PC-3 (cell line): ENCODE data around the gene CIAO2B. TPM values are rescaled to one million over a fixed set of nuclear protein-coding genes. Genes with fewer than 3 reads are reported as not detected.

Source experiments
- ATAC-seq: fragments of 200-7000 bp; cut with Tn5 transposase; 2 replicates; pipeline ENCODE4 v1.9.1; 2020; ENCODE audit warnings: mild to moderate bottlenecking, moderate library complexity
- BruUV-seq: library from RNA; stranded (reverse); fragments of 400-500 nt; replicated peaks from 2 replicates; lab custom pipeline; 2021; lab: Mats Ljungman, UMichigan
- CTCF ChIA-PET: fragments of 300-600 bp; sonication (Branson Sonifier 250); formaldehyde crosslinking; loops from one replicate; lab custom pipeline; 2022; ENCODE audit warnings: antibody characterized with exemption; lab: Charles Lee
- POLR2A ChIA-PET: fragments of 300-600 bp; sonication (Branson Sonifier 250); formaldehyde crosslinking; loops from one replicate; lab custom pipeline; 2022; ENCODE audit warnings: antibody characterized with exemption; ENCODE audit not compliant: unreplicated experiment; lab: Charles Lee
- DNase-seq: peaks from one replicate; pipeline ENCODE4 v3.0.0-alpha.2; 2015
- H2AFZ ChIP-seq: fragments of 300-600 bp; sonication (generic); 2 replicates; pipeline ENCODE4 v1.6.0; 2016; ENCODE audit warnings: antibody characterized with exemption, low read length
- H3F3A ChIP-seq: fragments of 300-600 bp; sonication (generic); one replicate; pipeline ENCODE4 v1.6.0; 2017; ENCODE audit warnings: antibody characterized with exemption, low read length, control low read depth, mild to moderate bottlenecking; ENCODE audit not compliant: unreplicated experiment
- H3K27ac ChIP-seq: fragments of 300-600 bp; sonication (generic); 2 replicates; pipeline ENCODE4 v1.5.1; 2016; ENCODE audit warnings: mild to moderate bottlenecking, low read length
- H3K27me3 ChIP-seq: fragments of 300-600 bp; sonication (generic); 2 replicates; pipeline ENCODE4 v1.6.1; 2016; ENCODE audit warnings: low read length, mixed read lengths
- H3K36me3 ChIP-seq: fragments of 300-600 bp; sonication (generic); 2 replicates; pipeline ENCODE4 v1.6.1; 2016; ENCODE audit warnings: low read depth, mixed run types, low read length, mixed read lengths
- H3K4me1 ChIP-seq: fragments of 300-600 bp; sonication (generic); 2 replicates; pipeline ENCODE4 v1.5.1; 2016; ENCODE audit warnings: low read length; ENCODE audit not compliant: insufficient read depth
- H3K4me2 ChIP-seq: fragments of 300-600 bp; sonication (generic); 2 replicates; pipeline ENCODE4 v1.6.0; 2016; ENCODE audit warnings: low read length
- H3K4me3 ChIP-seq: fragments of 300-600 bp; sonication (generic); 2 replicates; pipeline ENCODE4 v1.5.1; 2016; ENCODE audit warnings: mild to moderate bottlenecking, low read length, mixed read lengths
- H3K79me2 ChIP-seq: fragments of 300-600 bp; sonication (generic); 2 replicates; pipeline ENCODE4 v1.6.1; 2017; ENCODE audit warnings: low read length, mixed read lengths
- H3K9ac ChIP-seq: fragments of 300-600 bp; sonication (generic); 2 replicates; pipeline ENCODE4 v1.6.0; 2016; ENCODE audit warnings: mild to moderate bottlenecking, low read length
- H3K9me2 ChIP-seq: fragments of 300-600 bp; sonication (generic); replicated peaks from 2 replicates; pipeline ENCODE4 v1.6.1; 2016; ENCODE audit warnings: mixed run types, low read length, mixed read lengths
- H3K9me3 ChIP-seq: fragments of 300-600 bp; sonication (generic); 2 replicates; pipeline ENCODE4 v1.6.1; 2016; ENCODE audit warnings: low read length, mixed read lengths
- H4K20me1 ChIP-seq: fragments of 300-600 bp; sonication (generic); 2 replicates; pipeline ENCODE4 v1.6.1; 2016; ENCODE audit warnings: low read length, mixed read lengths
- EZH2 ChIP-seq: fragments of 300-600 bp; sonication (generic); IDR thresholded peaks from one replicate; pipeline ENCODE4 v1.6.1; 2017; ENCODE audit warnings: antibody characterized with exemption, mild to moderate bottlenecking, low read length; ENCODE audit not compliant: unreplicated experiment
- EZH2phosphoT487 ChIP-seq: fragments of 300-600 bp; sonication (generic); IDR thresholded peaks from 2 replicates; pipeline ENCODE4 v1.6.1; 2018; ENCODE audit warnings: mild to moderate bottlenecking, antibody characterized with exemption, low read length, borderline replicate concordance
- intact Hi-C: fragments of 100-400 bp; cut with micrococcal nuclease; formaldehyde crosslinking; loops from 2 replicates; pipeline ENCODE4 v1.9.0; 2023
- total RNA-seq: library from RNA; depleted of rRNA; stranded (reverse); fragments of >200 nt; gene quantifications from 2 replicates; pipeline ENCODE4 v1.2.3, GENCODE V29; 2014
- TF ChIP-seq, protein P1 (sequence below): fragments of 300-600 bp; sonication (generic); conservative IDR thresholded peaks from 2 replicates; pipeline ENCODE4 v1.5.1; 2017; ENCODE audit warnings: antibody characterized with exemption, low read depth, mild to moderate bottlenecking, low read length

Gene CIAO2B
- total RNA-seq, 1 experiment from 2014 or later = 172 TPM

DNA sequence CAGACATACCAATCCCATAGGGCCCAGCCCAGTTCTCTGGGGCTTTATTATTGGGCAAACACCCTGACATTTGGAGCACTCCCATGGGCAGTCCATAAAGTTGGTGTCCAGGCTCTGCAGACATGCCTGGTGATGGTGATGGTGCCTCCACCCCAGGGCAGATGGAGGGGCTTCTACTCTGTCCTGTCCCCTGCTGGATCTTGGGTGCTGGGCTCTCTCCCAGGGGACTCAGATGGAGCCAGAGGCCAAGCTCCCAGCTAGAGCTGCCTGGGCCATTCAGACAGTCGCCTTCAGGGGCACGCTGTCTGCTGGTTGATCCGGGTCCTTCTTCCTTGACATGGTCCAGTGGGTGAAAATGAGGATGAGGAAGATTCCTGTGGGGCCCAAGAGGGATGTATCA, 26.1 kb downstream of the CIAO2B start:
- ATAC-seq (no peak), DNase-seq (no peak)
- BruUV-seq = no TSS peak
- POLR2A ChIA-PET = no interaction called here
- CTCF ChIA-PET = no interaction called here
- Histone ChIP-seq H3K36me3 (no peaks in the 10 kb centered on the region), H3K9me3 (no peaks in the 10 kb centered on the region), H3K4me3 (no peak overlapping the region), H3K9me2 (no peaks in the 10 kb centered on the region), H3K27ac (no peak overlapping the region), H2AFZ (no peak overlapping the region), H3K27me3 (no peaks in the 10 kb centered on the region), H3K9ac (no peak overlapping the region), H3F3A (no peaks in the 10 kb centered on the region), H3K4me1 (no peaks in the 10 kb centered on the region), H3K79me2 (no peaks in the 10 kb centered on the region), H3K4me2 (no peak overlapping the region), H4K20me1 (no peaks in the 10 kb centered on the region)
- intact Hi-C loops = no loop called here
- TF ChIP-seq EZH2phosphoT487 (no peak), EZH2 (no peak)
- TF ChIP-seq, protein P1, sequence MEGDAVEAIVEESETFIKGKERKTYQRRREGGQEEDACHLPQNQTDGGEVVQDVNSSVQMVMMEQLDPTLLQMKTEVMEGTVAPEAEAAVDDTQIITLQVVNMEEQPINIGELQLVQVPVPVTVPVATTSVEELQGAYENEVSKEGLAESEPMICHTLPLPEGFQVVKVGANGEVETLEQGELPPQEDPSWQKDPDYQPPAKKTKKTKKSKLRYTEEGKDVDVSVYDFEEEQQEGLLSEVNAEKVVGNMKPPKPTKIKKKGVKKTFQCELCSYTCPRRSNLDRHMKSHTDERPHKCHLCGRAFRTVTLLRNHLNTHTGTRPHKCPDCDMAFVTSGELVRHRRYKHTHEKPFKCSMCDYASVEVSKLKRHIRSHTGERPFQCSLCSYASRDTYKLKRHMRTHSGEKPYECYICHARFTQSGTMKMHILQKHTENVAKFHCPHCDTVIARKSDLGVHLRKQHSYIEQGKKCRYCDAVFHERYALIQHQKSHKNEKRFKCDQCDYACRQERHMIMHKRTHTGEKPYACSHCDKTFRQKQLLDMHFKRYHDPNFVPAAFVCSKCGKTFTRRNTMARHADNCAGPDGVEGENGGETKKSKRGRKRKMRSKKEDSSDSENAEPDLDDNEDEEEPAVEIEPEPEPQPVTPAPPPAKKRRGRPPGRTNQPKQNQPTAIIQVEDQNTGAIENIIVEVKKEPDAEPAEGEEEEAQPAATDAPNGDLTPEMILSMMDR = no peak

DNA sequence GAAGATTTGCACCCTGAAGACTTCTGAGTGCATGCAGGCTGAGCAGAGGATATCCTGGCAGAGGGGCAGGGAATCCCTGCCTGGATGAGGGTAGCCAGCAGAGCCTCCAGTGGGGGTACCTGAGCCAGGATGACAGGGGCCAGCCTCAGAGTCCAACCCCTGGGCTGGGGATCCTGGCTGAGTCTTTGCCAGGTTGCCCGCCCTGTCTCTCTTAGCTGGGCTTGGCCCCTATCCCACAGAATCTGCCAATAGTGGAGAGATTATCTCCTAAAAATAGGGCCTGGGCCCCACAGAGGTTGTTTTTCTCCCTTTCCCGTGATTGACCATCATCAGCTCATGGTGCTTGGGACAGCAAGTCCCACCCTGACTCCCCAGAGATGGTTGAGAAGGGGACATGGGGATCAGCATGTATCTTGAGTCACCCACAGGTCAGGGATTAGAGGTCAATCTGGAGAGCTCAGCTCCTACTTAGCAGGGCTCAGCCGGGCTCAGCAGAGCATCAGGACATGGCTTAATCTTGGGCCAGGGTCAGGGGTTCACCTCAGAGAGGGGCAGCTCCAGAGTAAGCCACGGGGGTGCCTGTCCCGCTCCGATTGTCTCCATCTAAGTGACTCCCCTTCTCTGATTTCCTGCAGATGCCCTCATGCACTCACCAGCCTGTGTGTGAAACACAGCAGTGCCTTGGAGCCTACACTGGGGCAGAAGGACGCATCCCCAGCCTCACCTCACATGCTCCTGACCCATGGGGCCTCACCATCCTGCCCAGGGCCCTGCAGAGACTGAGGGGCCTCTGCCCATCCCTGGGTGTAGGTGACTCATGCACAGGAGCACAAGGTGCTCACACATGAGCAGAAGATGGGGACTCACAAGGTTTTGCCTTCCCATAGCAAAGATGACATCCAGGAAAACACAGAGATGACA, 27.0 kb downstream of the CIAO2B start:
- POLR2A ChIA-PET = no interaction called here
- no peak for ATAC-seq

More for the DNA sequence above, 27.0 kb downstream of the CIAO2B start:
- CTCF ChIA-PET = interaction anchor here (0.6 kb wide), 1 partner anchor 101 kb away, joined by 3 read pairs; no protein-coding TSS in a partner anchor
- no peak for DNase-seq
- TF ChIP-seq, protein P1 = no peak
- TF ChIP-seq EZH2 (no peak), EZH2phosphoT487 (no peak)
- Histone ChIP-seq H3K4me1 (no peaks in the 10 kb centered on the region), H3K4me3 (no peak overlapping the region), H2AFZ (no peak overlapping the region), H3K9me3 (no peaks in the 10 kb centered on the region), H3K9me2 (no peaks in the 10 kb centered on the region), H3F3A (no peaks in the 10 kb centered on the region), H3K9ac (no peak overlapping the region), H3K4me2 (no peak overlapping the region), H3K79me2 (no peaks in the 10 kb centered on the region), H3K27me3 (no peaks in the 10 kb centered on the region), H3K27ac (no peak overlapping the region), H3K36me3 (no peaks in the 10 kb centered on the region), H4K20me1 (no peaks in the 10 kb centered on the region)
- no TSS peak for BruUV-seq
- intact Hi-C loops = no loop called here
